ENCODE data around the gene DMD. TPM values are rescaled to one million over a fixed set of nuclear protein-coding genes. Genes with fewer than 3 reads are reported as not detected.
"Not testable (repeated sequence)": the region's sequence is repeated elsewhere in the genome, so short reads cannot be mapped to it uniquely, and the experiment has no call there.

DMD gene
- total RNA-seq, 1 donor from 2014 or later, result 0.64 TPM

GRCh38 chrX:32867781-32868523 is 343.4 kb downstream of the DMD start:
- intact Hi-C loops (cut with micrococcal nuclease), result no loop called here

- intact Hi-C loops (cut with micrococcal nuclease), result no loop called here
These were observed 359.1 kb downstream of the DMD start for GRCh38 chrX:32852203-32852602.

- intact Hi-C loops (cut with micrococcal nuclease), result no loop called here
These were observed 359.8 kb downstream of the DMD start for GRCh38 chrX:32851556-32851955.

- intact Hi-C loops (cut with micrococcal nuclease), result no loop called here
These were observed 363.4 kb downstream of the DMD start for GRCh38 chrX:32847921-32848320.

GRCh38 chrX:32842053-32842452 is 369.3 kb downstream of the DMD start:
- intact Hi-C loops (cut with micrococcal nuclease), result no loop called here

GRCh38 chrX:32839781-32840180 is 371.6 kb downstream of the DMD start:
- intact Hi-C loops (cut with micrococcal nuclease), result no loop called here

- intact Hi-C loops (cut with micrococcal nuclease), result no loop called here
These were observed 386.3 kb downstream of the DMD start for GRCh38 chrX:32825009-32825408.

- intact Hi-C loops (cut with micrococcal nuclease), result no loop called here
These were observed 407.3 kb downstream of the DMD start for GRCh38 chrX:32804034-32804433.

GRCh38 chrX:32798990-32799389 is 412.4 kb downstream of the DMD start:
- intact Hi-C loops (cut with micrococcal nuclease), result no loop called here

- intact Hi-C loops (cut with micrococcal nuclease), result no loop called here
These were observed 422.4 kb downstream of the DMD start for GRCh38 chrX:32788936-32789335.

GRCh38 chrX:32780109-32780508 is 431.2 kb downstream of the DMD start:
- intact Hi-C loops (cut with micrococcal nuclease), result no loop called here

GRCh38 chrX:32778965-32779364 is 432.4 kb downstream of the DMD start:
- intact Hi-C loops (cut with micrococcal nuclease), result no loop called here

- intact Hi-C loops (cut with micrococcal nuclease), result no loop called here
These were observed 436.4 kb downstream of the DMD start for GRCh38 chrX:32774966-32775365.

GRCh38 chrX:32749070-32749469 is 462.3 kb downstream of the DMD start:
- intact Hi-C loops (cut with micrococcal nuclease), result no loop called here

GRCh38 chrX:32745323-32745722 is 466.0 kb downstream of the DMD start:
- intact Hi-C loops (cut with micrococcal nuclease), result no loop called here

- intact Hi-C loops (cut with micrococcal nuclease), result no loop called here
These were observed 466.4 kb downstream of the DMD start for GRCh38 chrX:32744921-32745320.

- intact Hi-C loops (cut with micrococcal nuclease), result no loop called here
These were observed 469.4 kb downstream of the DMD start for GRCh38 chrX:32741910-32742309.

- intact Hi-C loops (cut with micrococcal nuclease), result no loop called here
These were observed 502.8 kb downstream of the DMD start for GRCh38 chrX:32708542-32708941.

GRCh38 chrX:32705385-32705784 is 506.0 kb downstream of the DMD start:
- intact Hi-C loops (cut with micrococcal nuclease), result not testable (repeated sequence)

- intact Hi-C loops (cut with micrococcal nuclease), result no loop called here
These were observed 524.0 kb downstream of the DMD start for GRCh38 chrX:32687379-32687778.

- intact Hi-C loops (cut with micrococcal nuclease), result no loop called here
These were observed 532.9 kb downstream of the DMD start for GRCh38 chrX:32678487-32678886.

- intact Hi-C loops (cut with micrococcal nuclease), result no loop called here
These were observed 538.2 kb downstream of the DMD start for GRCh38 chrX:32673193-32673592.

GRCh38 chrX:32662516-32662915 is 548.8 kb downstream of the DMD start:
- intact Hi-C loops (cut with micrococcal nuclease), result no loop called here
